MCF 10A (cell line): ENCODE results near the gene CDC14B. TPM values are rescaled to one million over a fixed set of nuclear protein-coding genes. Genes with fewer than 3 reads are reported as not detected.

Experiments used
- BruUV-seq: library from RNA; stranded (reverse); fragments of 400-500 nt; replicated peaks from 2 replicates; lab custom pipeline; 2021; lab: Mats Ljungman, UMichigan
- CTCF ChIA-PET: fragments of 300-600 bp; sonication (Branson Sonifier 250); formaldehyde crosslinking; extraction: SDS; loops from one replicate; lab custom pipeline; 2021; ENCODE audit warnings: antibody characterized with exemption, inconsistent platforms; lab: Yijun Ruan, JAX
- POLR2A ChIA-PET: fragments of 300-600, 350-650 bp; sonication (Branson Sonifier 250); formaldehyde crosslinking; extraction: SDS; loops from one replicate; lab custom pipeline; 2020; ENCODE audit warnings: antibody characterized with exemption, inconsistent platforms; lab: Yijun Ruan, JAX
- DNase-seq: peaks from one replicate; pipeline ENCODE4 v3.0.0-alpha.2; 2018; ENCODE audit not compliant: unreplicated experiment
- H3K27ac Mint-ChIP-seq: one replicate; pipeline ENCODE4 v1.8.0; 2022; ENCODE audit warnings: mild to moderate bottlenecking, low read depth, mixed read lengths; ENCODE audit not compliant: unreplicated experiment
- H3K27me3 Mint-ChIP-seq: one replicate; pipeline ENCODE4 v1.8.0; 2022; ENCODE audit warnings: mixed read lengths; ENCODE audit not compliant: insufficient read depth, unreplicated experiment
- H3K36me3 Mint-ChIP-seq: one replicate; pipeline ENCODE4 v1.8.0; 2022; ENCODE audit warnings: mild to moderate bottlenecking, moderate library complexity, mixed read lengths; ENCODE audit not compliant: insufficient read depth, unreplicated experiment
- H3K4me1 Mint-ChIP-seq: one replicate; pipeline ENCODE4 v1.8.0; 2022; ENCODE audit warnings: mixed read lengths; ENCODE audit not compliant: insufficient read depth, unreplicated experiment
- H3K4me3 Mint-ChIP-seq: one replicate; pipeline ENCODE4 v1.8.0; 2022; ENCODE audit warnings: mild to moderate bottlenecking, moderate library complexity, mixed read lengths; ENCODE audit not compliant: unreplicated experiment
- H3K9me3 Mint-ChIP-seq: one replicate; pipeline ENCODE4 v1.8.0; 2022; ENCODE audit warnings: mixed read lengths; ENCODE audit not compliant: unreplicated experiment
- CTCF ChIP-seq: fragments of 200-600 bp; IDR thresholded peaks from one replicate; pipeline ENCODE4 v1.8.0; 2022; ENCODE audit warnings: antibody characterized with exemption, mild to moderate bottlenecking; ENCODE audit not compliant: unreplicated experiment
- intact Hi-C: fragments of 100-400 bp; cut with micrococcal nuclease; formaldehyde crosslinking; loops from 2 replicates; pipeline ENCODE4 v1.14.1; 2022
- total RNA-seq: library from RNA; stranded (reverse); gene quantifications from 2 replicates; pipeline ENCODE4 v1.2.3, GENCODE V29; 2022

CDC14B gene
- total RNA-seq, 1 experiment from 2014 or later = 7.0 TPM

- DNase-seq = no peak
- Mint-ChIP-seq H3K27me3 (no peaks in the 10 kb centered on the region), H3K27ac (no peak overlapping the region), H3K4me1 (no peaks in the 10 kb centered on the region), H3K9me3 (no peaks in the 10 kb centered on the region), H3K36me3 (peaks cover 7% of the 10 kb centered on the region), H3K4me3 (no peak overlapping the region)
- ChIA-PET POLR2A (interaction anchor here (0.6 kb wide), 1 partner anchor 11 kb away, joined by 3 read pairs; no protein-coding TSS in a partner anchor), CTCF (no interaction called here)
- no peak for TF ChIP-seq CTCF
- intact Hi-C loops = no loop called here
- BruUV-seq = no TSS peak
These were observed 94.9 kb downstream of the CDC14B start for GRCh38 chr9:96524764-96525163.

GRCh38 chr9:96524045-96524444 is 95.6 kb downstream of the CDC14B start:
- no TSS peak for BruUV-seq
- intact Hi-C loops = no loop called here

GRCh38 chr9:96523374-96523773 is 96.3 kb downstream of the CDC14B start:
- TF ChIP-seq CTCF = no peak
- Mint-ChIP-seq H3K4me1 (no peaks in the 10 kb centered on the region), H3K9me3 (no peaks in the 10 kb centered on the region), H3K27ac (no peak overlapping the region), H3K36me3 (peaks cover 7% of the 10 kb centered on the region), H3K27me3 (no peaks in the 10 kb centered on the region), H3K4me3 (no peak overlapping the region)
- no peak for DNase-seq
- intact Hi-C loops = no loop called here
- CTCF ChIA-PET = interaction anchor here (1.0 kb wide), 1 partner anchor 10 kb away, joined by 5 read pairs; no protein-coding TSS in a partner anchor
- no TSS peak for BruUV-seq
- POLR2A ChIA-PET = interaction anchor here (0.9 kb wide), 1 partner anchor 9 kb away, joined by 3 read pairs; no protein-coding TSS in a partner anchor

More at GRCh38 chr9:96524045-96524444, 95.6 kb downstream of the CDC14B start:
- Mint-ChIP-seq H3K36me3 (peaks cover 7% of the 10 kb centered on the region), H3K27me3 (no peaks in the 10 kb centered on the region), H3K9me3 (no peaks in the 10 kb centered on the region), H3K27ac (no peak overlapping the region), H3K4me3 (no peak overlapping the region), H3K4me1 (no peaks in the 10 kb centered on the region)
- POLR2A ChIA-PET = interaction anchor here (0.9 kb wide), 1 partner anchor 8 kb away, joined by 3 read pairs; no protein-coding TSS in a partner anchor
- no peak for TF ChIP-seq CTCF
- no peak for DNase-seq
- CTCF ChIA-PET = interaction anchor here (0.6 to 1.0 kb wide), 2 partner anchors 11 to 65 kb away, joined by 5 to 7 read pairs; no protein-coding TSS in a partner anchor

- TF ChIP-seq CTCF = no peak
- intact Hi-C loops = no loop called here
- no peak overlapping the region for H3K4me3 Mint-ChIP-seq
- H3K4me1 Mint-ChIP-seq = no peaks in the 10 kb centered on the region
- peaks cover 7% of the 10 kb centered on the region for H3K36me3 Mint-ChIP-seq
- DNase-seq = peak; percentile 2
- H3K9me3 Mint-ChIP-seq = no peaks in the 10 kb centered on the region
- CTCF ChIA-PET = no interaction called here
- no TSS peak for BruUV-seq
- POLR2A ChIA-PET = no interaction called here
- no peaks in the 10 kb centered on the region for H3K27me3 Mint-ChIP-seq
- no peak overlapping the region for H3K27ac Mint-ChIP-seq
These were observed 97.3 kb downstream of the CDC14B start for GRCh38 chr9:96522366-96522765.
